Neural progenitor cell (in vitro differentiated cells): ENCODE results near the gene SH3BP2.

Source experiments
- EZH2 ChIP-seq: fragments of 200-600 bp; sonication (generic); IDR thresholded peaks from 2 replicates; pipeline ENCODE4 v1.6.1; 2017; ENCODE audit warnings: antibody characterized with exemption, mild to moderate bottlenecking, moderate library complexity
- EZH2phosphoT487 ChIP-seq: fragments of 200-600 bp; sonication (generic); IDR thresholded peaks from 2 replicates; pipeline ENCODE4 v1.6.1; 2017; ENCODE audit warnings: antibody characterized with exemption
- TF ChIP-seq, protein P1 (sequence below): fragments of 200-600 bp; sonication (generic); IDR thresholded peaks from 2 replicates; pipeline ENCODE4 v1.5.1; 2017; ENCODE audit warnings: antibody characterized with exemption, mild to moderate bottlenecking

DNA sequence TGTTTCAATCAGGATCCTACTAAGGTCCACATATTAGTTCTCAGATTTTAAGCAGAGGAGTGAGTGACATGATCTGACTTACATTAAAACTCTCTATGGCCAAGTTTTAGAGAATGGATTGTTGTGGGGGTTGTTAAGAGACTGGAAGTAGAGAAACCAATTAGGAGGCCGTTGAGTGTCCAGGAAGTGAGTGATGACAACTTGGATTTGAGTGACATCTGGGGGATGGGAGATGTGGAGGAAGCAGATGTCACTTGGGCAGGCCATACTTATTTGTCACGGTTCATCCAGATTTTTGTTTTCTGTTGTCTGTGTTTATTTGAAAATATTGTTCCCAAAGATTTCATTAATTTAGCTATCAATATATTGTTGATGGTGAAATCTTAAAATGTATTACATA, 79.0 kb downstream of the SH3BP2 start:
- TF ChIP-seq EZH2 (no peak), EZH2phosphoT487 (no peak)
- TF ChIP-seq, protein P1, sequence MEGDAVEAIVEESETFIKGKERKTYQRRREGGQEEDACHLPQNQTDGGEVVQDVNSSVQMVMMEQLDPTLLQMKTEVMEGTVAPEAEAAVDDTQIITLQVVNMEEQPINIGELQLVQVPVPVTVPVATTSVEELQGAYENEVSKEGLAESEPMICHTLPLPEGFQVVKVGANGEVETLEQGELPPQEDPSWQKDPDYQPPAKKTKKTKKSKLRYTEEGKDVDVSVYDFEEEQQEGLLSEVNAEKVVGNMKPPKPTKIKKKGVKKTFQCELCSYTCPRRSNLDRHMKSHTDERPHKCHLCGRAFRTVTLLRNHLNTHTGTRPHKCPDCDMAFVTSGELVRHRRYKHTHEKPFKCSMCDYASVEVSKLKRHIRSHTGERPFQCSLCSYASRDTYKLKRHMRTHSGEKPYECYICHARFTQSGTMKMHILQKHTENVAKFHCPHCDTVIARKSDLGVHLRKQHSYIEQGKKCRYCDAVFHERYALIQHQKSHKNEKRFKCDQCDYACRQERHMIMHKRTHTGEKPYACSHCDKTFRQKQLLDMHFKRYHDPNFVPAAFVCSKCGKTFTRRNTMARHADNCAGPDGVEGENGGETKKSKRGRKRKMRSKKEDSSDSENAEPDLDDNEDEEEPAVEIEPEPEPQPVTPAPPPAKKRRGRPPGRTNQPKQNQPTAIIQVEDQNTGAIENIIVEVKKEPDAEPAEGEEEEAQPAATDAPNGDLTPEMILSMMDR = no peak
